Brain microvascular endothelial cell (primary cell): ENCODE data around the gene COL28A1.

Experiments
- DNase-seq: peaks from one replicate; pipeline ENCODE4 v3.0.0-alpha.2; 2020
- H3K27ac ChIP-seq: fragments of 250-450 bp; sonication (Bioruptor Pico); 2 replicates; pipeline ENCODE4 v1.5.1; 2020; ENCODE audit warnings: mild to moderate bottlenecking, moderate library complexity
- H3K27me3 ChIP-seq: fragments of 250-450 bp; sonication (Bioruptor Pico); replicated peaks from 2 replicates; pipeline ENCODE4 v1.5.1; 2020; ENCODE audit warnings: mild to moderate bottlenecking
- H3K36me3 ChIP-seq: fragments of 250-450 bp; sonication (Bioruptor Pico); replicated peaks from 2 replicates; pipeline ENCODE4 v1.5.1; 2020; ENCODE audit warnings: mild to moderate bottlenecking
- H3K4me3 ChIP-seq: 2 replicates; pipeline ENCODE4 v1.5.1; 2011; ENCODE audit warnings: low read depth, mild to moderate bottlenecking, control low read depth, low read length, moderate library complexity
- CTCF ChIP-seq: IDR thresholded peaks from 2 replicates; pipeline ENCODE4 v1.5.1; 2011; ENCODE audit warnings: low read depth, mild to moderate bottlenecking, moderate library complexity, low read length, control low read depth, inconsistent platforms; ENCODE audit errors: missing control alignments
- in situ Hi-C: cut with HindIII; loops from 2 replicates; pipeline ENCODE4 v1.10.0; 2017; ENCODE audit warnings: low sequenced_read_pairs, low pct_ligation_motif_present

Gene COL28A1

GRCh38 chr7:7418997-7419396, 116.7 kb downstream of the COL28A1 start:
- H3K4me3 ChIP-seq: no peak overlapping the region
- in situ Hi-C loops: no loop called here
- DNase-seq: no peak
- no peak overlapping the region for H3K27ac ChIP-seq
- H3K36me3 ChIP-seq: no peaks in the 10 kb centered on the region
- TF ChIP-seq CTCF: no peak
- H3K27me3 ChIP-seq: no peaks in the 10 kb centered on the region

GRCh38 chr7:7417851-7418250, 117.8 kb downstream of the COL28A1 start:
- no peaks in the 10 kb centered on the region for H3K36me3 ChIP-seq
- H3K4me3 ChIP-seq: no peak overlapping the region
- in situ Hi-C loops: no loop called here
- H3K27ac ChIP-seq: no peak overlapping the region
- H3K27me3 ChIP-seq: no peaks in the 10 kb centered on the region
- no peak for TF ChIP-seq CTCF
- DNase-seq: no peak

- Histone ChIP-seq H3K27me3 (no peaks in the 10 kb centered on the region), H3K36me3 (no peaks in the 10 kb centered on the region), H3K4me3 (no peak overlapping the region), H3K27ac (no peak overlapping the region)
- in situ Hi-C loops: no loop called here
- no peak for TF ChIP-seq CTCF
- no peak for DNase-seq
These were observed 118.3 kb downstream of the COL28A1 start for GRCh38 chr7:7417414-7417813.

GRCh38 chr7:7416031-7416858, 119.4 kb downstream of the COL28A1 start:
- H3K27ac ChIP-seq: peak overlapping the region; percentile 40
- no peak for TF ChIP-seq CTCF
- no peaks in the 10 kb centered on the region for H3K27me3 ChIP-seq
- H3K36me3 ChIP-seq: no peaks in the 10 kb centered on the region
- no peak overlapping the region for H3K4me3 ChIP-seq
- in situ Hi-C loops: no loop called here
- DNase-seq: peak; percentile 61

GRCh38 chr7:7414791-7415603, 120.7 kb downstream of the COL28A1 start:
- Histone ChIP-seq H3K27me3 (no peaks in the 10 kb centered on the region), H3K36me3 (no peaks in the 10 kb centered on the region), H3K27ac (no peak overlapping the region), H3K4me3 (no peak overlapping the region)
- in situ Hi-C loops: no loop called here
- TF ChIP-seq CTCF: no peak
- no peak for DNase-seq
